ENCODE results near the gene CDK17. TPM values are rescaled to one million over a fixed set of nuclear protein-coding genes. Genes with fewer than 3 reads are reported as not detected.
"Not testable (repeated sequence)": the region's sequence is repeated elsewhere in the genome, so short reads cannot be mapped to it uniquely, and the experiment has no call there.

The CDK17 gene
- polyA plus RNA-seq, 10 donors = 20.8 to 40.7 (median 27.1) TPM

GRCh38 chr12:96359328-96359727 is 40.9 kb downstream of the CDK17 start:
- no peak for DNase-seq

DNA sequence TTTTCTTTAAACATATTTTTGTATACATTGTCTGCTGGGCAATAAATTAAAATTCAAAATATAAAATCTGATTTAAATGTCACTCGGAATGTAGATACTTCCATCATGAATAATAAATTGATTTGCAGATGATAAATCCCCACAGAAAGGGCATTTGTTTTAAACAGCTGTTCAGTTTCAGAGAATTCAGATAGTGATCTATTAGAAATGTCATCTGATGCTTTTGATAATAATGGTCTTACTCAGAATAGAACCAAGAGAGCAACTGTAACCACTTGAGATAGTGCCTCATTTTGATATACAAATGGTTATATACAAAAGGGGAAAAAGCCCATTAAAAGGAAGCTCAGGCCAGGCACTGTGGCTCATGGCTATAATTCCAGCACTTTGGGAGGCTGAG is 43.4 kb downstream of the CDK17 start:
- no peak for DNase-seq

- DNase-seq = no peak
Measured at GRCh38 chr12:96354844-96355534, 45.2 kb downstream of the CDK17 start.

DNA sequence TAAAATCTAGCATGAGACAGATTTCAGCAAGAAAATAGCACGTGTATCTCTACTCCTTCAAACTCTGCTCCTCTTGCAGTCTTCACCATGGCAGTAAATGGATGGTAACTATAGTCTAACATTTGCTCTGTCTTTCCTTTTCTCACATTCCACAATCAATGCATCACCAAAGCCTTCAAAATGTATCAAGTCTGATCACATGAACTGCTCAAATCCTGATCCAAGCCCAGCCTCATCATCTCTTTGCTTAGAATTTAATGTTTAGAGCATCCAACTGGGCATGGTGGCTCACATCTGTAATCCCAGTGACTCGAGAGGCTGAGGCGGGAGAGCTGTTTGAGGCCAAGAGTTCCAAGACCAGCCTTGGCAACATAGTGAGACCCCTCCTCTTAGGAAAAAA is 45.9 kb downstream of the CDK17 start:
- no peak for DNase-seq

DNA sequence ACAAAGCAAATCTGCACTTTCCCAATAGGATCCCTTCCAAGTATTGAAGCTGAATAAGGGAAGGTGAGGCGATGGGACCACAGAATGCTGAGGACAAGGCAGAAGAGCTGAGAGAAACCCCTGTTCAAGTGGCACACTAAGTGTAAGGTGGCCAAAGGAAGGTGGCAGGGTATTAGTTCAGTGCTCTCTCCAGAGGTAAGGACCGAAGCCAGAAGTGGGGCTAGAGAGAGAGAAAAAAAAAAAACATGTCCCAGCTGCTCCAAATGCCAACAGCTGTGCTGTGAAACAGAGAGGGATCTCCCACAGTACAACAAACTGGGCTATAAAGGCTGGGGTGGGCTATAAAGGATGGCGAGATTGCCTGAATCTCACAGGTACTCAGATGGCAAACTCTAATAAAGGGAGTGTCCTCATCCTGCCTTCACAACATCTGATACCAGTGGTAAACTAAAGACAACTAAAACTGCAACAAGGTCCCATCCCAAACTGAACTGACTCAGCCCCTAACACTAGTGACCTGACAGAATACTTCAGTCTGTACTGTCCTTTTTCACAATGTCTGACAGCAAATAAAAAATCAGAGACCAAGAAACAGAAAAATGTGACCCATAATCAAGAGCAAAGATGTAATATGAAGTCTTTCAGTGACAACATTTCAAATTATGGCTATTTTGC is 47.9 kb downstream of the CDK17 start:
- DNase-seq = peak in 2 of 3 donors; percentile 31 to 58

GRCh38 chr12:96350982-96351381 is 49.3 kb downstream of the CDK17 start:
- no peak for DNase-seq

- DNase-seq = no peak
Measured at GRCh38 chr12:96347130-96347699, 53.0 kb downstream of the CDK17 start.

DNA sequence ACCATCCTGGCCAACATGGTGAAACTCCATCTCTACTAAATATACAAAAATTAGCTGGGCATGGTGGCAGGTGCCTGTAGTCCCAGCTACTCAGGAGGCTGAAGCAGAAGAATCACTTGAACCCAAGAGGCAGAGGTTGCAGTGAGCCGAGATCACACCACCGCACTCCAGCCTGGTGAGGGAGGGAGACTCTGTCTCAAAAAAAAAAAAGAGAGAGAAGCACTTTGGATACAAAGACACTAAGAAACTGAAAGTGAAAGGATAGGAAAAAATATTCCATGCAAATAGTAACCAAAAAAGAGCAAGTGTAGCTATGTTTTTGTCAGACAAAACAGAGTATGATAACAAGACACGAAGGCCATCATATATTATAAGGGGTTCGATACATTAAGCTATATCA is 53.5 kb downstream of the CDK17 start:
- DNase-seq = not testable (repeated sequence)

DNA sequence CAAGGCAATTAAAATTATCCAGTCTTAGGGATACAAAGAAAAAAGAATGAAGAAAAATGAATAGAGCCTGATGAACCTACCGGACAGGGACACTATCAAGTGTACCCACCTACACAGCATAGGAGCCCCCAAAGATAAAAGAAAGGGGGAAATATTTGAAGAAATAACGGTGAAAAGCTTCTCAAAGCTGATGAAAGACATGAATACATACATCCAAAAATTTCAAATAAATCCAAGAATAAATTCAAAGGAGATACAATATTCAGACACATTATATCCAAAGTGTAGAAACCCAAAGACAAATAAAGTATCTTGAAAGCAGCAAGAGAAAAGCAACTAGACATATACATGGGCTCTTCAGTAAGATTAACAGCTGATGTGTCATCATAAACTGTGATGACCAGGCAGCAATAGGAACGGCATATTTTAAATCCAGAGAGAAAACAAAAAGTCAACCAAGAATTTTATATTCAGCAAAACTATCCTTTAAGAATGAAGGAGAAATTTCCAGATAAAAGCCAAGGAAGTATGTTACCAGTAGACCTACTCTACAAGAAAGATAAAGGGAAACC is 56.0 kb downstream of the CDK17 start:
- DNase-seq = no peak

DNA sequence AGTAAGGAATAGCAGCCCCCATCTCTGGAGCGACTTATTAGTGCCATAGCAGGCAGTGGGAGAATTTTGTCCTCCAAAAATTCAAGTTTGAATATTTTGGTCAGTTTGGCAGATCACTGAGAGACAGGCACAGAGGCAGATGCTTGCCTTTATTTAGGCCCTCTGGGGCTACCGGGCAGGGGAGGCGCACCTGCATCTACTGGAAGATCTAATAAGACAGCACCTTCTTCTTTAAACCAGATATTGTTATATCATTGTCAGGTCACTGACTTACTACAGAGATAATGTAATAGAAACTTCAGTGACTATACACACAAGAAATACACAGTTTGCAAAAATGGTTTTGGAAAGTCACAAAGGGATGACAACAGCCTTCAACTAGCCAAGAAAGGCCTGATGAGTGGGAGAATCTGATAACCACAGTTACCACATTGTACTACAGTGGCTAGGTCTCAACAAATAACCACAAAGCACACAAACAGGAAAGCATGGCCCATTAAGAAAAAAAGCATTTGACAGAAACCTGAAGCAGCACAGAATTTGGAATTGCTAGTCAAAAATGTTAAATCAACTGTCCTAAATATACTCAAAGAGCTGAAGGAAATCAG is 56.8 kb downstream of the CDK17 start:
- DNase-seq = no peak

GRCh38 chr12:96339666-96340065 is 60.6 kb downstream of the CDK17 start:
- DNase-seq = not testable (repeated sequence)

DNA sequence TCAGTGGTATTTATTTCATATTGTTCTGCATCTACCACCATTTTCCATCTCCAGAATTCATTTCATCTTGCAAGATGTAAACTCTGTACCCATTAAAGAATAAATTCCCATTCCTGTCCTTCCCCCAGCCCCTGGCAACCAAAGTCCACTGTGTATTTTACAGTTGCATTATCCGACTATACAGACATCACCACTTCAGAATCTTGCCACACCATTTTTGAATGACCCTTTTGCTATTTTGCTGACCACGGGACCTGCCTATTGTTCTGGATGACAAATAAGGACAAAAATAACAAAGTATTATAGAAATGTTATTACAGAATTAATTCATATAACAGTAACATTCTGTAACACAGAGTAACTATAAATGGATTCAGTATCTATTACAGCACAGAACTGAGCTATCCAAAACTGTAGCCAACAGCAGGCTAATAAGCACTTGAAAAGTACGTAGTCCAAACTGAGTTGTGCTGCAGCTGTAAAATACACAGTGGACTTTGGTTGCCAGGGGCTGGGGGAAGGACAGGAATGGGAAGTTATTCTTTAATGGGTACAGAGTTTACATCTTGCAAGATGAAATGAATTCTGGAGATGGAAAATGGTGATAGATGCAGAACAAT is 61.3 kb downstream of the CDK17 start:
- DNase-seq = peak in 1 of 3 donors; percentile 25

DNA sequence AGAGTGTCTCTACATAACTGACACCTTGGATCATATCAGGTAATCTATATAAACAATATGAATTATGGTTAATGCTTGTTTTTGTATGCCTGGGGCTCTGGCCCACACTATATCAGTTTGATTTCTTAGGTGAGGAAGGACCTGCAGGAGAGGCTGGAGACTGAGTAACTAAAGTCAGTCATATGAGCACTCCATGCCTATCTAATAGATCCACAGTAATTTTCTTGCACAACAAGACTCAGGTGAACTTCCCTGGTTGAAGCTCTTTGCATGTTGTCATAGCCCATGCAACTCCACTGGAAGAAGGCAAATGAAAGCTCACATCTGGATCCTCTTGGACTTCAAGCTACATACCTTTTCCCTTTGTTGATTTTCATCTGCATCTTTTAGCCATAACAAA is 62.3 kb downstream of the CDK17 start:
- no peak for DNase-seq

DNA sequence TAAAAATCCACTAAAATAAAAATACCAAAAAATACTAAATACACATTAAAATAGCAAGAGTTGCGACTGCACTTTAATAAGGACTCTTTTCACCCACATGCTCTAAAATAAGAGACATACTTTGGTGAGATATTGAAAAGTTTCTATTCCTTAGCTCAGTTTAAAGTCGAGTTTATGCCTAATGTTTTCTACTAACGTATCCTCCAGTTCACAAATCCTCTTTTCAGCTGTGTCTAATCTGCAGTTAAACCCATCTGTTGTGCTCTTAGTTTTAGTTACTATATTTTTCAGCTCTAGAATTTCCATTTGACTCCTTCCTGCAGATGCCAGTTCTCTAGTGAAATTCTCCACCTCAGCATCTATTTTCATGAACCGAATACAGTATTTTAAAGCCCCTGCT is 63.8 kb downstream of the CDK17 start:
- no peak for DNase-seq

- no peak for DNase-seq
Measured at GRCh38 chr12:96335270-96335669, 65.0 kb downstream of the CDK17 start.

DNA sequence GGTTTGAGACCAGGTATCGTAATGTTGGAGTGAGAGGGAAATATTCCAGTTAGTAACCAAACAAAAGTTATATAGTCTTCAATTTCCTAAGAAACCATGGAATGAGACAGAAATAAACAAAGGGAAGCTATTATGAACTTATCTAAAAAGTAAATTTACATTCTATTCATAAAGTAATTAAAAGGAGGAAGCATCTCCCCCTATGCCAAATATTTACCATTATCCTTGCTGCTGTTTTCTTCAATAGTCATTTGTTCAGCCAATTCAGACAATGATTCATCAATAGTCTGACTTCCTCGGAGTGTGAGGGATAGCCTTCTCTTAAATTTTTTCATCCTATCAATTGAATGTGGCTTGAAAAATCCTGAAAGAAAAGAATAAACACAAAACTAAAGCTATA is 65.7 kb downstream of the CDK17 start:
- no peak for DNase-seq

DNA sequence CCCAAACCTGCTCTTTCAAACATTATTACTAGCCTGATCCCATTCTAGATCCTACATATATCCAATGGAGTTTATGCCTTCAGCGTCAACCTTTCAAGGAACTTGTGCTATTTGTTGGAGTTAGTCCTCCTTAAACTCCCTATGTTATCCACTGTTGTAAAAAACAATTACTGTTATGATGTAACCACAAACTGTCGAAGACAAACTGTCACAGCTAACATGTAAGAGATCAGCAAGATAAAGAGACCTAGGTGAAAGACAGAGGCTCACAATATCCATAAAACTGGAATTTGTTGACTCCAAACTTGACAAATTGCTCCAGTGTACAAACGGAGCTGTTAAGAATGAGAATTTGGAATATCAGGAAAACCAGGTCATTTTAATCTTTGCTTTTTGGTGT is 70.7 kb downstream of the CDK17 start:
- no peak for DNase-seq

- no peak for DNase-seq
Measured at GRCh38 chr12:96329018-96329417, 71.2 kb downstream of the CDK17 start.

GRCh38 chr12:96327889-96328288 is 72.3 kb downstream of the CDK17 start:
- no peak for DNase-seq

DNA sequence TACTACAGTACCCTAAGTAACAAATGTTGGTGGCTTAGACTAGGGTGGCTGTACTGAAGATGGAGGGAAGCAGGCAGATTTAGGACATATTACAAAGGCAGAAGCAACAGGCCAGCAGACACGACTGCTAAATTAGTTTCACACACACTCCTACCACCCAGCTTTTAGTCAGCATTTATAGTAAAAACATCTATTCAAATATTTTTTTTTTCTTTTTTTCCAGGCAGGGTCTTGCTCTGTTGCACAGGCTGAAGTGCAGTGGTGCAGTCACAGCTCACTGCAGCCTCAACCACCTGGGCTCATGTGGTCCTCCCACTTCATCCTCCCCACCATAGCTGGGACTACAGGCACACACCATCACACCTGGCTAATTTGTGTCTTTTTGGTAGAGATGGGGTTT is 72.9 kb downstream of the CDK17 start:
- no peak for DNase-seq

DNA sequence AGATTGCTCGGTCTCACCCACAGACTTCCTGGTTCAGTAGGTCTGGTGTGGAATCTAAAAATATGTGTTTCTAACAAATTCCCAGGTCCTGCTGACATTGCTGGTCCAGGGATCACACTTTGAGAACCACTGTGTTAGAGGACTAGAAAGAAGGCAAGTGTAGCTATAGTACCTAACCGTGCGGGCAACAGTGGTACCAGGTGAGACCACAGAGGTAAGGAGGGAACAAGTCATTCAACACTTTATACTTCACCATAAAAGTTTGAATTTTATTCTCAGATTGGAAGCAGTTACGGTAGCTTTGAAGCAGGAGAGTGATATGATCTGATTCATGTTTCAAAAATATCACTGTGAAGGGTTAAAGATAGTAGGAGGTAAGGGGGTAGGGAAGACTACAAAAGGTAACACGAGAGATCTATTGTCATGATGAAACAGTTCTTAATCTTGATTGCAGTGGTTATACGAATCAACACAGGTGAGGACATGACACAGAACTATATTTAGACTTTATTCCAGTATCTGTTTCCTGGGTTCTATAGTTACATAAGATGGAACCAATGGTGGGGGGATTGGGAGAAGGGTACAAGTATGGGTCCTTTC is 73.5 kb downstream of the CDK17 start:
- DNase-seq = no peak

- no peak for DNase-seq
Measured at GRCh38 chr12:96323906-96324305, 76.3 kb downstream of the CDK17 start.

All from muscle of back (tissue), 11 donors.